ENCODE results near the gene TMEM187. TPM values are rescaled to one million over a fixed set of nuclear protein-coding genes. Genes with fewer than 3 reads are reported as not detected.

TMEM187 gene
- total RNA-seq, 4 donors from 2014 or later = 2.0 to 10.0 (median 6.1) TPM

DNA sequence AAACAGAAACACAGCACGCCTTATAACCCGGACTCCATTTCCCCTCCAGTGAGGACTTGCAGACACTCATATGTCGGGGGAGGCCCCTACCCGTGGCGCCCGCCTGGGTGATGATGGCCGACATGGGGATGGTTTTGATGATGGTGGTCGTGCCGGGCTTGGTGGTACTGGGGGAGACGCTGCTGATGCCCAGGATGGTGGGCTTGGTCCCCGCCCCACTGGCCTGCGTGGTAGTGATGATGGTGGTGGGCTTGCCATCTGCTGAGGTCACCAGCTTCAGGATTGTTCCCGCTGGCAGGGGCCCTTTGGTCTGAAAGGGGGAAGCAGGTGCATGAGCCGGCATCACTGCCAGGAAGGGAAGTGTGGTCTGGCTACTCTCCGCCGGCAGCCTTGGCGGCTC, 15.3 kb upstream of the TMEM187 start:
- TF ChIP-seq, protein P1, sequence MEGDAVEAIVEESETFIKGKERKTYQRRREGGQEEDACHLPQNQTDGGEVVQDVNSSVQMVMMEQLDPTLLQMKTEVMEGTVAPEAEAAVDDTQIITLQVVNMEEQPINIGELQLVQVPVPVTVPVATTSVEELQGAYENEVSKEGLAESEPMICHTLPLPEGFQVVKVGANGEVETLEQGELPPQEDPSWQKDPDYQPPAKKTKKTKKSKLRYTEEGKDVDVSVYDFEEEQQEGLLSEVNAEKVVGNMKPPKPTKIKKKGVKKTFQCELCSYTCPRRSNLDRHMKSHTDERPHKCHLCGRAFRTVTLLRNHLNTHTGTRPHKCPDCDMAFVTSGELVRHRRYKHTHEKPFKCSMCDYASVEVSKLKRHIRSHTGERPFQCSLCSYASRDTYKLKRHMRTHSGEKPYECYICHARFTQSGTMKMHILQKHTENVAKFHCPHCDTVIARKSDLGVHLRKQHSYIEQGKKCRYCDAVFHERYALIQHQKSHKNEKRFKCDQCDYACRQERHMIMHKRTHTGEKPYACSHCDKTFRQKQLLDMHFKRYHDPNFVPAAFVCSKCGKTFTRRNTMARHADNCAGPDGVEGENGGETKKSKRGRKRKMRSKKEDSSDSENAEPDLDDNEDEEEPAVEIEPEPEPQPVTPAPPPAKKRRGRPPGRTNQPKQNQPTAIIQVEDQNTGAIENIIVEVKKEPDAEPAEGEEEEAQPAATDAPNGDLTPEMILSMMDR (IDR thresholded peaks at IDR 0.05; ENCODE audit: low read depth) = no peak

DNA sequence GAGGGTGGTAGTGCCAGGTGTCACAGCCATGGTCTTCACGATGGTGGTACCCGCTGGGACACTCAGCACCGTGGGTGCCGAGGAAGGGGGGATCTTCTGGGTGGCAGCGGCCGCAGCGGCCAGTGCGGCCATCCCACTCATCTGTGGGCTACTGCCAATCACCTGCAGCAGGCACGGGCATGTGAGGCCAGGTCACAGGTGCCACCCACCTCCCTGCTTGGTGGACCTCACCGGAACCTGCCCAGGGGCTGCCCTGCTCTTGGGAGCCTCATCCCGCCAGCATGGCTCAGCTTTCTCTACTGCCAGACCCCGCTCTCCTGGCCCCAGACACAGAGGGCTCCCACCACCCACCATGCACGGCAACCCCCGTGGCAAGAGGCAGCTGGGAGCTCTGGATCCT, 13.9 kb upstream of the TMEM187 start:
- TF ChIP-seq, protein P1 (IDR thresholded peaks at IDR 0.05; ENCODE audit: low read depth) = no peak

- TF ChIP-seq, protein P1 (IDR thresholded peaks at IDR 0.05; ENCODE audit: low read depth) = no peak
Observed at GRCh38 chrX:153959649-153960048, 12.9 kb upstream of the TMEM187 start.

DNA sequence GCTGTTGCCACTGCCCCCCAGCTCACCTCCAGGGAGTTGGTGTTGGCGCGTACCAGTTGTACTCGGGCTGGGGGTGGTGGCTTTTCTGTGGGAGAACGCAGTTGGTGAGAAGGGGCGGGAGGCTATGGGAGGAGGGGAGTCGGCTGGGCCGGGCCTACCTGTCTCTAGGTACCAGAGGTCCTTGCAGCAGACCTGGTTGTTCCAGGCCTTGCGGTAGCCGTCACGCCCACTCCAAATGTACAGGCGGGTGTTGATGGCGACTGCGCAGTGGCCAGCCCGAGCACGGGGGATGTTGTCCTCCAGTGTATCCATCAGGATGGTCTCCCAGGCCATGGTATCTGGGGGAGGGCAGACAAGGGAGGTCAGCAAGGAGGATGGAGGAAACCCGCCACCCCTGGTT, 12.5 kb upstream of the TMEM187 start:
- TF ChIP-seq, protein P1 (IDR thresholded peaks at IDR 0.05; ENCODE audit: low read depth) = no peak

DNA sequence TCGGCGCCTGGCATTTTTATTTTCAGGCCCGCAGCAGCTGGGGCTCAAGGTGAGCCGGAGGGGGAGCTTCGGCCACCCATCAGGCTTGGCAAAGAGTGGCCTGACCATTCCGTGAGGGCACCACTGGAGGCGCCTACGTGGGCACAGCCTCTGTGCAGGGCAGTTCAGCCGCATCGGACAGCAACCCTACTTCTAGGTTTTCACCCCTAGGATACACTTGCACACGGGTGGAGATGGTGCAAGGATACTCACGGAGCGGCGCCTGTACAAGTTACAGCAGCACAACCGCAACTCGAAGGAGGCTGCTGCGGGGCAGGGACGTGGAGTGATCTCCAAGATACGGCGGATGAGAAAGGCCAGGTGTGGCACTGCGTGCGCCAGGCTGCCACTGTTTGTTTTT, 11.8 kb upstream of the TMEM187 start:
- TF ChIP-seq, protein P1 (IDR thresholded peaks at IDR 0.05; ENCODE audit: low read depth) = no peak

GRCh38 chrX:153961292-153961691, 11.3 kb upstream of the TMEM187 start:
- TF ChIP-seq, protein P1 (IDR thresholded peaks at IDR 0.05; ENCODE audit: low read depth) = no peak

DNA sequence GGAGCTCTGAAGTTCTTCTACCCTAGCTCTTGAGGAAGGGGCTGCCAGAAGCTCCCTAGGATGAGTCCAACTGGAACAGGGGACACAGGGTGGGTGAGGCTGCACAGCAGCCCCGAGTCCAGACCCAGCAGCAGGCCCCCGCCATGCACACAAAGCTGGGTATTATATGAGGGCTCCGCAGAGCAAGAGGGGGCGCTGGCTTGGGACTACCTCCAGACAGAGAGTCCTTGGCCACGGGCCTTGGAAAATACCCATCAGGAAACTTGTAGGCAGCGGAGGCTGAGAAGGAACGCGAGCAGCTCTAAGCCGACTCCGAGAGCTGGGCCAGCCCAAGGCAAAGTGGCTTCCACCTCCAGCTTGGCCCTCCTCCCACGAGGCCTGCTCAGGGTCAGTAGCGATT, 9.0 kb upstream of the TMEM187 start:
- TF ChIP-seq, protein P1 (IDR thresholded peaks at IDR 0.05; ENCODE audit: low read depth) = no peak
